ENCODE results near the gene PSMG3. TPM values are rescaled to one million over a fixed set of nuclear protein-coding genes. Genes with fewer than 3 reads are reported as not detected.
"Not testable (repeated sequence)": the region's sequence is repeated elsewhere in the genome, so short reads cannot be mapped to it uniquely, and the experiment has no call there.

Gene PSMG3
- total RNA-seq, 1 experiment from 2014 or later: 33.3 TPM

- TF ChIP-seq, protein P1, sequence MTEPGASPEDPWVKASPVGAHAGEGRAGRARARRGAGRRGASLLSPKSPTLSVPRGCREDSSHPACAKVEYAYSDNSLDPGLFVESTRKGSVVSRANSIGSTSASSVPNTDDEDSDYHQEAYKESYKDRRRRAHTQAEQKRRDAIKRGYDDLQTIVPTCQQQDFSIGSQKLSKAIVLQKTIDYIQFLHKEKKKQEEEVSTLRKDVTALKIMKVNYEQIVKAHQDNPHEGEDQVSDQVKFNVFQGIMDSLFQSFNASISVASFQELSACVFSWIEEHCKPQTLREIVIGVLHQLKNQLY (CRISPR knock-in tag; IDR thresholded peaks at IDR 0.05): no peak
These were observed 16.4 kb upstream of the PSMG3 start (continued) for GRCh38 chr7:1586126-1586826.

GRCh38 chr7:1585142-1585981 lies 15.5 kb upstream of the PSMG3 start:
- Mint-ChIP-seq H3K36me3 (peaks cover 11% of the 10 kb centered on the region), H3K27ac (peak overlapping the region; percentile 69; the same call in 1 of the 2 replicates), H3K9me3 (peaks cover 16% of the 10 kb centered on the region), H3K4me3 (no peak overlapping the region), H3K27me3 (ENCODE audit: low read depth) (no peaks in the 10 kb centered on the region), H3K4me1 (peaks cover 2% of the 10 kb centered on the region)
- ChIA-PET CTCF (interaction anchor here (0.9 to 1.1 kb wide), 2 partner anchors 79 to 124 kb away, joined by 3 read pairs; no protein-coding TSS in a partner anchor), POLR2A (no interaction called here)
- ATAC-seq (no peak), DNase-seq (ENCODE audit: low spot score) (no peak)
- TF ChIP-seq ATF1 (CRISPR knock-in tag; IDR thresholded peaks at IDR 0.05) (no peak), NR3C1 (CRISPR knock-in tag; conservative IDR thresholded peaks at IDR 0.05; ENCODE audit: low read depth) (no peak), TP53 (CRISPR knock-in tag; IDR thresholded peaks at IDR 0.05) (no peak)

DNA sequence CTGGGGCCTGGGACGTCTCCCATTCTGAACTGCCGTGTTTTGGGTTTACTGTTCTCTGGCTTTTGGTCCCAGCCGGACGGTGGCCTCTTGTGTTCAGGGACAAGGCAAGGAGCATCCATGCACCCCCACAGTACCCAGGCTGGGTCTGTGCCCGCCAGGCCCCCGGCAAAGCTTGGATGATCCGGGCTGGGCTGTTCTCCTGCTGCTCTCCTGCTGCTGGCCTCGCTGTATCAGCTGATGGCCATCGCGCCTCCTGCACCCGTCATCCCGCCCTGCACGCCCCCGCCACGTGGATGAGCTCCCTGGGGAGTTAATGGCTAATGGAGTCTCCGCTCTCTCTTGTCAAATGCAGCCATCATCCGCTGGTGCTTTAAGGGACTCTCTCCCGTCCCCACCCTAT lies 14.9 kb upstream of the PSMG3 start:
- Mint-ChIP-seq H3K9me3 (peaks cover 16% of the 10 kb centered on the region), H3K27ac (peak overlapping the region; percentile 69; the same call in 1 of the 2 replicates), H3K36me3 (peaks cover 11% of the 10 kb centered on the region), H3K27me3 (ENCODE audit: low read depth) (no peaks in the 10 kb centered on the region), H3K4me3 (no peak overlapping the region), H3K4me1 (peaks cover 9% of the 10 kb centered on the region)
- DNase-seq (ENCODE audit: low spot score) (no peak), ATAC-seq (no peak)
- ChIA-PET CTCF (interaction anchor here (1.1 kb wide), 1 partner anchor 80 kb away, joined by 3 read pairs; no protein-coding TSS in a partner anchor), POLR2A (no interaction called here)
- TF ChIP-seq TP53 (CRISPR knock-in tag; IDR thresholded peaks at IDR 0.05): no peak
- no peak for TF ChIP-seq ATF1 (CRISPR knock-in tag; IDR thresholded peaks at IDR 0.05)
- TF ChIP-seq, protein P2, sequence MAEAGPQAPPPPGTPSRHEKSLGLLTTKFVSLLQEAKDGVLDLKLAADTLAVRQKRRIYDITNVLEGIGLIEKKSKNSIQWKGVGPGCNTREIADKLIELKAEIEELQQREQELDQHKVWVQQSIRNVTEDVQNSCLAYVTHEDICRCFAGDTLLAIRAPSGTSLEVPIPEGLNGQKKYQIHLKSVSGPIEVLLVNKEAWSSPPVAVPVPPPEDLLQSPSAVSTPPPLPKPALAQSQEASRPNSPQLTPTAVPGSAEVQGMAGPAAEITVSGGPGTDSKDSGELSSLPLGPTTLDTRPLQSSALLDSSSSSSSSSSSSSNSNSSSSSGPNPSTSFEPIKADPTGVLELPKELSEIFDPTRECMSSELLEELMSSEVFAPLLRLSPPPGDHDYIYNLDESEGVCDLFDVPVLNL (CRISPR knock-in tag; IDR thresholded peaks at IDR 0.05; ENCODE audit: borderline replicate concordance, low read depth): no peak
- TF ChIP-seq, protein P3, sequence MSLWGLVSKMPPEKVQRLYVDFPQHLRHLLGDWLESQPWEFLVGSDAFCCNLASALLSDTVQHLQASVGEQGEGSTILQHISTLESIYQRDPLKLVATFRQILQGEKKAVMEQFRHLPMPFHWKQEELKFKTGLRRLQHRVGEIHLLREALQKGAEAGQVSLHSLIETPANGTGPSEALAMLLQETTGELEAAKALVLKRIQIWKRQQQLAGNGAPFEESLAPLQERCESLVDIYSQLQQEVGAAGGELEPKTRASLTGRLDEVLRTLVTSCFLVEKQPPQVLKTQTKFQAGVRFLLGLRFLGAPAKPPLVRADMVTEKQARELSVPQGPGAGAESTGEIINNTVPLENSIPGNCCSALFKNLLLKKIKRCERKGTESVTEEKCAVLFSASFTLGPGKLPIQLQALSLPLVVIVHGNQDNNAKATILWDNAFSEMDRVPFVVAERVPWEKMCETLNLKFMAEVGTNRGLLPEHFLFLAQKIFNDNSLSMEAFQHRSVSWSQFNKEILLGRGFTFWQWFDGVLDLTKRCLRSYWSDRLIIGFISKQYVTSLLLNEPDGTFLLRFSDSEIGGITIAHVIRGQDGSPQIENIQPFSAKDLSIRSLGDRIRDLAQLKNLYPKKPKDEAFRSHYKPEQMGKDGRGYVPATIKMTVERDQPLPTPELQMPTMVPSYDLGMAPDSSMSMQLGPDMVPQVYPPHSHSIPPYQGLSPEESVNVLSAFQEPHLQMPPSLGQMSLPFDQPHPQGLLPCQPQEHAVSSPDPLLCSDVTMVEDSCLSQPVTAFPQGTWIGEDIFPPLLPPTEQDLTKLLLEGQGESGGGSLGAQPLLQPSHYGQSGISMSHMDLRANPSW (CRISPR knock-in tag; conservative IDR thresholded peaks at IDR 0.05; ENCODE audit: low read depth): no peak
- TF ChIP-seq MYBL2 (CRISPR knock-in tag; IDR thresholded peaks at IDR 0.05): no peak
- TF ChIP-seq, protein P4, sequence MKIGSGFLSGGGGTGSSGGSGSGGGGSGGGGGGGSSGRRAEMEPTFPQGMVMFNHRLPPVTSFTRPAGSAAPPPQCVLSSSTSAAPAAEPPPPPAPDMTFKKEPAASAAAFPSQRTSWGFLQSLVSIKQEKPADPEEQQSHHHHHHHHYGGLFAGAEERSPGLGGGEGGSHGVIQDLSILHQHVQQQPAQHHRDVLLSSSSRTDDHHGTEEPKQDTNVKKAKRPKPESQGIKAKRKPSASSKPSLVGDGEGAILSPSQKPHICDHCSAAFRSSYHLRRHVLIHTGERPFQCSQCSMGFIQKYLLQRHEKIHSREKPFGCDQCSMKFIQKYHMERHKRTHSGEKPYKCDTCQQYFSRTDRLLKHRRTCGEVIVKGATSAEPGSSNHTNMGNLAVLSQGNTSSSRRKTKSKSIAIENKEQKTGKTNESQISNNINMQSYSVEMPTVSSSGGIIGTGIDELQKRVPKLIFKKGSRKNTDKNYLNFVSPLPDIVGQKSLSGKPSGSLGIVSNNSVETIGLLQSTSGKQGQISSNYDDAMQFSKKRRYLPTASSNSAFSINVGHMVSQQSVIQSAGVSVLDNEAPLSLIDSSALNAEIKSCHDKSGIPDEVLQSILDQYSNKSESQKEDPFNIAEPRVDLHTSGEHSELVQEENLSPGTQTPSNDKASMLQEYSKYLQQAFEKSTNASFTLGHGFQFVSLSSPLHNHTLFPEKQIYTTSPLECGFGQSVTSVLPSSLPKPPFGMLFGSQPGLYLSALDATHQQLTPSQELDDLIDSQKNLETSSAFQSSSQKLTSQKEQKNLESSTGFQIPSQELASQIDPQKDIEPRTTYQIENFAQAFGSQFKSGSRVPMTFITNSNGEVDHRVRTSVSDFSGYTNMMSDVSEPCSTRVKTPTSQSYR (CRISPR knock-in tag; IDR thresholded peaks at IDR 0.05): no peak

GRCh38 chr7:1583241-1583930 lies 13.6 kb upstream of the PSMG3 start:
- ChIA-PET POLR2A (interaction anchor here (0.6 to 0.7 kb wide), 2 partner anchors 109 to 339 kb away, joined by 3 read pairs; no protein-coding TSS in a partner anchor), CTCF (interaction anchor here (0.6 kb wide), 2 partner anchors 215 to 612 kb away, joined by 3 to 8 read pairs; no protein-coding TSS in a partner anchor)
- DNase-seq (ENCODE audit: low spot score); H3K27ac Mint-ChIP-seq; H3K9me3 Mint-ChIP-seq; H3K27me3 Mint-ChIP-seq (ENCODE audit: low read depth); ATAC-seq; H3K4me3 Mint-ChIP-seq; H3K36me3 Mint-ChIP-seq: not testable (repeated sequence)
- H3K4me1 Mint-ChIP-seq: peaks cover 18% of the 10 kb centered on the region
